SW480 (cell line): Measurements from ENCODE around the gene UQCRHL.

Source experiments
- DNase-seq: peaks from one replicate; pipeline ENCODE4 v3.0.0-alpha.2; 2016; ENCODE audit warnings: low spot score

UQCRHL gene

DNA sequence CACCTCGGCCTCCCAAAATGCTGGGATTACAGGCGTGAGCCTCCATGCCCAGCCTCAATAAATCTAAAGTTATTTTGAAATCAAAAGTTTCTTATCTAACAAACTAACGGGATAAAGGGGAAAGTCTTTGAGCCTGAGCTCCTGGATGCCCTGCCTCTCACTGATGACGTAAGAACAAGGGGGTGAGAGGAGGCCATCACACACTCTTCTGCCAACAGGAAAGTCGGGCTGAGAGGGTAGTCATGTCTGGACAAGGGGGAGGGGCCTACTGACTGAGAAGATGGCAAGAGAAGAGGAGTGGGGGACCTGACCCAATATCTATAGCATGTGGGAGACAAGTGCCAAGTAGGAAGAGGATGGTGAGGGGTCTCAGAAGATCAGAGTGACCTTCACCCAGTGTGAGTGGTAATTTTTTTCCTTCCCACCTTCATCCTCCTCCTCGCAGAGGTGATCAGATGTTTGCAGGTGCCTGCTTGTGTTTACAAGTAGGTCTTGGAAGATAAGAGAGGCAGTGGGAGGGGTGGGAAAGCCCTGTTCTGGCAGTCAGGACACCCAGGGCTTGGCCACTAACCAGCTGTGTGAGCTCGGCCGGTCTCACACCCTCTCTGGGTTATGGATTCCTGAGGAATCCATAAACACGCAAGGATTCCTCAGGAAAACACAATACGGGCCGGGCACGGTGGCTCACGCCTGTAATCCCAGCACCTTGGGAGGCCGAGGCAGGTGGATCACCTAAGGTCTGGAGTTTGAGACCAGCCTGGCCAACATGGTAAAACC, 9.6 kb downstream of the UQCRHL start:
- peak; percentile 38 for DNase-seq

DNA sequence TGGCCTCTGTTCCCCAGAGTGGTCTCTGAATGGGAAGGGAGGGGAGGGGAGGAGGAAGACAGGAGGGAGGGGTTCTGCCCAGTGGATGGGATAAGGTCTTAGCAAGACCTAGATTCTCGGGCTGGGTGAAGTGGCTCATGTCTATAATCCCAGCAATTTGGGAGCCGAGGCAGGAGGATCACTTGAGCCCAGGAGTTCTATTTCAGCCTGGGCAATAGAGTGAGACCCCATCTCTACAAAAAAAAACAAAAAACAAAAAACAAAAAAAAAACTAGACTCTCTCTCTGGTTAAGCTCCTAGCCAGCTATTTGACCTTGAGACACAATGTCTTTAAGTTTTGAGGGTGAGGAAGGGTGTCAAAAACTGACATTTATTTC, 11.4 kb downstream of the UQCRHL start:
- no peak for DNase-seq

DNA sequence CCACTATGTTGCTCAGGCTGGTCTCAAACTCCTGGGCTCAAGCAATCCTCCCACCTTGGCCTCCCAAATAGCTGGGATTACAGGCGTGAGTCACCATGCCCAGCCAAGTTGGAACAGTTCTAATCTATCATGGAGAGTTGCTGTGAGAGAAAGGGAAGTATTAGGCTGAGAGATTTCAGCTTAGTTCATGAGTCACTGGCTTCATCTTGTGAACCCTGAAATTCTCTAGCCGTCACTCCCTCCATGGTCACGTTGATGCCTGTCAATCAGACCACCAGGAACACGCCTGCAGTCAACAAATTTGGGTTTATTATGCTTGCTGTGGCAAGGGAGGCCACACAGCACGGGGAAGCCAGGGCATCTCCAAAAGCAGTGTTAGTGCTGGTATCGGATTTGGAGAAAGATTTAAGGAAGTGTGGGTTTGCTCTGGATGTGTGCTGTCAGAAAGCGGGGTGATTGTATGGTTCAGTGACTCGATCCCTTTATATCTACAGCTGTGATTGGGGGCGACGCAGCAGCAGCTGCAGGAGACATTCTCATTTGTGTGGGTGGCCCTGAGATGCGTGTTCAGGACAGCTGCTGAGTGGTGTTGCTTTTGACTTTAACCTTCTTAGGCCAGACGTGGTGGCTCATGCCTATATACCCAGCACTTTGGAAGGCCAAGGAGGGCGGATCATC, 18.7 kb downstream of the UQCRHL start:
- no peak for DNase-seq

DNA sequence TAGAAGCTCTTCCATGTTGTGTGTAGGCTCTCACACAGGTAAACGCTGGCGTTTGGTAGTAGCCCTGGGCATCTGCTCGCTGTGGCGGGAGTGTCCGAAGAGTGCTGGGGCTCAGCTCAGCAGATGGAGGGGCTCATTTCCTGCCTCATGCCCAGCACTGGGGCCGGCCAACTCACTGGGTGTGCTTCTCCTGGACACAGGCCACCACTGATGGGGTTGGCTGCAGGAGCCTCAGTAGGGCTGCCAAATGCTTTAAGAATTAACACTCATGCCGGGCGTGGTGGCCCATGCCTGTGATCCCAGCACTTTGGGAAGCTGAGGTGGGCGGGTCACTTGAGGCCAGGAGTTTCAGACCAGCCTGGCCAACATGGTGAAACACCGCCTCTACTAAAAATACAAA, 20.9 kb downstream of the UQCRHL start:
- DNase-seq = no peak

DNA sequence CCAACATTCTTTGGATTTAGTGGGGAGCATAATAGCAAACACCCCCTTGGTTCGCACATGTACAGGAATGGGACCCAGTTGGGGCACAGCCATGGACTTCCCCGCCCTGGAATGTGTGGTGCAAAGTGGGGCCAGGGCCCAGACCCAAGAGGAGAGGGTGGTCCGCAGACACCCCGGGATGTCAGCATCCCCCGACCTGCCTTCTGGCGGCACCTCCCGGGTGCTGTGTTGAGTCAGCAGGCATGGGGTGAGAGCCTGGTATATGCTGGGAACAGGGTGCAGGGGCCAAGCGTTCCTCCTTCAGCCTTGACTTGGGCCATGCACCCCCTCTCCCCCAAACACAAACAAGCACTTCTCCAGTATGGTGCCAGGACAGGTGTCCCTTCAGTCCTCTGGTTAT, 21.8 kb downstream of the UQCRHL start:
- no peak for DNase-seq

DNA sequence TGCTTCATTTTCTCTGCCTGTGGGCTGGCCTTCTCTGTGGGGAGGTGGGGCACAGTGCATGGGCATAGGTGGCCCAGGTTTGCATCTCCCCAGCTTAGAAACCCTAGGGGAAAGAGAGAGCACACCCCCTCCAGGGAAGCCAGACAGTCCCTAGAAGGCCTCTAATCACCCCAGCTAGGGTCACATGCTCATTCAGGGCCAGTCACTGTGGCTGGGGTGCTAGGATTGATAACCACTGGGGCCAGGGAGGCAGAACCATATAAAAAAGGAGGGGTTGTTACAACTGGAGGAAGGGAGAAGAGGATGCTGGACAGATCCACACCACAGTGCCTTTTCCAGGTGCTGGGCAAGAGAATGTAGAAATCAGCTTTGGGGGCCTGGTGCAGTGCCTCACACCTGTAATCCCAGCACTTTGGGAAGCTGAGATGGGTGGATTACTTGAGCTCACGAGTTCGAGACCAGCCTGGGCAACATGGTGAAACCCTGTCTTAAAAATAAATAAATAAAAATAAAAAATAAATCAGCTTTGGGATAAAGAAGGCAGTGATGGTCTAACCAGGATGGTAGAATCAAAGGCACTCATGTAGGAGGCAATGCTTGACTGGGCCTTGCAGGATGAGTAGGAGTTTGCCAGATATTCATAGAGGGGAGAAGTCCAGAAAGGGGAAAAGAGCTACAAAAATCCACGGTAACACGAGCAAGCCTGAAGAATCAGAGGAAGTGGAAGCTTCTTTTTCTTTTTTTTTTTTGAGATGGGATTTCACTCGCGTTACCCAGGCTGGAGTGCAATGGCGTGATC, 29.3 kb downstream of the UQCRHL start:
- no peak for DNase-seq

DNA sequence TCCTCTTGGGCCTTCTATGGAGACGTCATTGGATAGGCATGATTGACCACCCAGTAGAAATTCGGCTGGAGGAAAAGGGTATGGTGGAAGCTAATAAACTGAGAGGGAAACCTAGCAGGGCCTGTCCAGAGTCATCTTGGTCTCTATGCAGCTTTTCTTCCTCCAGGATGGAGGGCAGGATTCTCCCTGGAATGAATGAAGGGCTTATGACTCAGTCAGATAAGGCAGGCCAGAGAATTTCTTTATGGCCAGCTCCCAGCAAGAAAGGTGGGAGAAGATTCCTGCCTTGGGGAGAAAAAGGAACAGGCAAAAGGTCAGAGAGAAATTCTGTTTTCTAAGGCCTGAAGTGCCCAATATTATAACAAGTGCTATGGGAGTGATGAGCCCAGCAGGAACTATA, 31.7 kb downstream of the UQCRHL start:
- no peak for DNase-seq

DNA sequence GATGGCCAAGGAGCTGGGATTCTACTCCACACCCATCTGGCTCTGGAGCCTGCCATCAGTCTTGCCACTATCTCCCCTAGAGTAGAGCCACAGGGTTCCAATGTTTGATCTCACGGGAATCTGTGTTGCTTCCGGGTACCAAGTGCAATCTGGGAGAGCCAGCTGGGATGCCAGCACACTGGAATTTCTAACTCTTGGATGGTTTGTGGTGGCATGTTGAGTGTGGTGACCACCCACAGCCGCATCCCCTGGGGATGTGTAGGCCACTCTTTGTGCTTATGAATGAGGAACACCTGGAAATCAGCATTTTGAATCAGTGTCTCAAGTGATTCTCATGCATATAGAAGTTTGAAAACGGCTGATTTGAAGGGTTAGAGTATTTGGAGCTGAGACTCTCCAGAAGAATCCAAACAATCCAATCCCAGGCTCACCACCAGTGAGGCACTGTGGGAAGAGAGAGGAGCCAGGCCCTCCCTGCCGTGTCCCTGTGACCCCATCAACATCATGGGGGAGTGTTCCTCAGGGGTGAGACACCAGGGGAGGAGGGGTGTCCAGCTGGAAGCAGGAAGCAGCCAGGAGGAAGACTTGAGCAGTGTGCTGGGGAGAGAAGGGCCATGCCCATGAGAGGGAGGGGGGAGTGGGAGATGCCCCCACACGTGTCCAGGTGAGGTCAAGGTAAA, 35.5 kb downstream of the UQCRHL start:
- DNase-seq = no peak

DNA sequence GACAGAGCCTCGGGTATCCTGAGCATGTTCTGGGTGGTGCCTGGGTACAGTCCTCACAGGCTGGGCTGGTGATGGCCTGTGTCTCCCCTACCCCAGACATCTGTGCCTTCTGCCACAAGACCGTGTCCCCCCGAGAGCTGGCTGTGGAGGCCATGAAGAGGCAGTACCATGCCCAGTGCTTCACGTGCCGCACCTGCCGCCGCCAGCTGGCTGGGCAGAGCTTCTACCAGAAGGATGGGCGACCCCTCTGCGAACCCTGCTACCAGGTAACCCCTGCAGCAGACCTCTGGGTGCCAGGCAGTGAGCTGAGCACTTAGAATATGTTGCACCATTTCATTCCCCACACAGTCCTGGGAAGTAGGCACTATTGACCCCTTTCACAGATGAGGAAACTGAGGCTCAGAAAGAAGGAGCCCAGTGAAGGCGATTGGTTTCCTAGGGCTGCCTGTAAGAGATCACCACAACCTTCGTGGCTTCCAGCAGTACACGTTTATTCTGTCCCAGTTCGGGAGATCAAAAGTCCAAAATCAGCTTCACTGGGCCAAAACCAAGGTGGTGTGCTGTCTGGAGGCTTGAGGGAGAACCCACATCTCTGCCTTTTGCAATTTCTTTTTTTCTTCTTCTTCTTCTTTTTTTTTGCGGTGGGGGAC, 37.0 kb downstream of the UQCRHL start:
- DNase-seq = no peak

DNA sequence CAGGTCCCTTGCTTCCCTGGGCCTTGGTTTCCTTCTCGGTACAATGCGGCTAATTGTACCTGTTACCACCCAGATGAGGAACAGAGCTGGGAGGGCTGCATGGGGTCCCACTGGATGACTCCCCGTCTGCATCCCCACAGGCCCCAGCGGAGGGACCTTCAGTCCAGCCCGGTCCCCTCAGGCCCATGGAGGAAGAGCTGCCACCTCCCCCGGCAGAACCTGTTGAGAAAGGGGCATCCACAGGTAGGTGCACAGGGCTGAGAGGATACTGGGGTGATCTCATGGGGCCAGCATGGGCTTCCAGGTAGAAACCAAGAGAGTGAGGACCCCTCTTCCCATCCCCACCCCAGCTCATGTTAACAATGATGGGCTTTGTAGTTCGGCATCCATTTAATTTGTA, 39.1 kb downstream of the UQCRHL start:
- no peak for DNase-seq

DNA sequence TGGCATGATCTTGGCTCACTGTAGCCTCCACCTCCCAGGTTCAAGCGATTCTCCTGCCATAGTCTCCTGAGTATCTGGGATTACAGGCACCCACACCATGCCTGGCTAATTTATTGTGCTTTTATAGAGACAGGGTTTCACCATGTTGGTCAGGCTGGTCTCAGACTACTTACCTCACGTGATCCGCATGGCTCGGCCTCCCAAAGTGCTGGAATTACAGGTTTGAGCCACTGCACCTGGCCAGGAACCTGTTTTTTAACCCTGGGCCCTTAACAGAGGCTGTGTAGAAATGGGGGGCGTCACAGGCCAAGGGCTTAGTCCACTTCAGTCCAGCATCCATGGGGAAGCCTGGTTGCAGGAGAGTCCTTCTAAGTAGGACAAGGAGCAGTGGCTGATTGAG, 39.5 kb downstream of the UQCRHL start:
- DNase-seq = no peak

DNA sequence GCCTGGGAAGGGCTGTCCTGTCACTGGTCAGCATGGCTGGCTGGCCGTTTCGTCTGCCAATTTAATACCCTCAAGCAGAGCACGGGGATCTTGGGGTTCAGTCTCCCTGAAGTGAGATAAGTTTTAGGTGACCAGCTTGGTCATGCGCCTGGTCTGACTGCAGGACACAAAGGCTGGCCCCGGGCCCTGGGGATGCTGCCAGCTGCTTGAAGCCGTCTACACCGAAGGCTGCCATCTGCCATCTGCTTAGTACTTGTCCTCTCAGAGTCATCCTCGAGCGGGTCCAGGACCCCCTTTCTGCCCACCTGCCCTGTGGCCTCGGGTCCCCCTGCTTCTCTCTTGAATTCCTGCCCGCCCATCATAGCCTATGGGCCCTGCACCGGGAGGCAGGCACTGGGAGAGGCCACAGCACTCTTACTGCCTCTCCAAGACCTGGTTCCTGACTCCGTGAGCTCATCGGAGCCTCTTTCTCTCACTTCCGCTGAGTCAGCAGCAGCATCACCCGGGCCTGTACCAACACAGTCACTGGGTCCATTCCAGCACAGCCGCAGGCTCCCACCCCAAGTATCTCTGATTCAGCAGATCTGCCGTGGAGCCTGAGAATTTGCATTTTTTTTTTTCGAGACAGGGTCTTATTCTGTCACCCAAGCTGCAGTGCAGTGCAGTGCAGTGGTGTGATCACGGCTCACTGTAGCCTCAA, 41.8 kb downstream of the UQCRHL start:
- DNase-seq = no peak

DNA sequence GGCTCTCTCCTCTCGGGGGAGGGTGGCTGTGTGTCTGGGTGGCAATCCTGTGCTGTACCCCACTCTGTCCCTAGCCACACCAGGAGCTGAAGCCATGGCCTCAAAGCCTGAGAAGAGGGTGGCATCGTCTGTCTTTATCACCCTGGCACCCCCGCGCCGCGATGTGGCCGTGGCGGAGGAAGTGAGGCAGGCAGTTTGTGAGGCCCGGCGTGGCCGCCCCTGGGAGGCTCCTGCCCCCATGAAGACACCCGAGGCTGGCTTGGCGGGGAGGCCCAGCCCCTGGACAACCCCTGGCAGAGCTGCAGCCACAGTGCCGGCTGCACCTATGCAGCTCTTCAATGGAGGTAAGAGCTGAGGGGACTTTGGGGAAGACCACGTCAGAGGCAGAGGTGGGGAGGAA, 42.6 kb downstream of the UQCRHL start:
- DNase-seq = no peak

DNA sequence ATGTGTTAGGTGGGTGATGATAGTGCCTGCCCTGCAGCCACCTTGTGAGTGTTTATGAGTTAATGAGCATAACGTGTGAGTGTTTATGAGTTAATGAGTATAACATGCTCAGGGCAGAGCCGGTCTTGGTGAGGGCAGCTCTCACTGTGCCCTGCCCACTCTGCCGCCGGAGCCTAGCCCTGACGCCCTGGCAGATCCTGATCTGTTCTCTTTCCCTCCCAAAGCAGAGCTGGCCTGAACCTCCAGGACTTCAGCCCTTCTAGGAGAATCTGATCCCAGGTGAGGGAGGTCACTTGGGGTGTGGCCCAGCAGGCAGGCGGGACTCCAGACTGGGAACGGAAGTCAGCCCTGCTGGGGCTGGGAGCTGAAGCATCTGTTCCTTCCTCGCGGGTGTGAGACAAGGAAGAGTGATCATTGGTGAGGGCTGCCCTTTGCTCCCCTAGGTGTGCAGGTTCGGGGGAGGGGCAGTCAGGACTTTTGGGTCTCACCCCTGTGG, 43.1 kb downstream of the UQCRHL start:
- peak; percentile 30 for DNase-seq

DNA sequence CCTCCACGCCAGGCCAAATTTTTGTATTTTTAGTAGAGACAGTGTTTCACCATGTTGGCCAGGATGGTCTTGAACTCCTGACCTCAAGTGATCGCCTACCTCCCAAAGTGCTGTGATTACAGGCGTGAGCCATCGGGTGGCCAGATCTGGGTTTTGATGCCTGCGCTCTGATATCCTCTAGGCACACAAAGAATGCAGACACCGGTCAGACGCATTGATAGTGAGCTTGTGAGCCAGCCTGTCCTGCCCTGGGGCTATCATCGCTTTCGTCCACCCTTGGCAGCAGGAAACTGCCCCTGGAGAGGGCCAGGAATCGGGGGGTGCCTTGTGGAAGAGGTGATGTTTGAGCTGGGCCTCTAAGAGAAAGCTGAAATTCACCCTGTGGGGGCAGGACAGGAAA, 44.9 kb downstream of the UQCRHL start:
- no peak for DNase-seq

DNA sequence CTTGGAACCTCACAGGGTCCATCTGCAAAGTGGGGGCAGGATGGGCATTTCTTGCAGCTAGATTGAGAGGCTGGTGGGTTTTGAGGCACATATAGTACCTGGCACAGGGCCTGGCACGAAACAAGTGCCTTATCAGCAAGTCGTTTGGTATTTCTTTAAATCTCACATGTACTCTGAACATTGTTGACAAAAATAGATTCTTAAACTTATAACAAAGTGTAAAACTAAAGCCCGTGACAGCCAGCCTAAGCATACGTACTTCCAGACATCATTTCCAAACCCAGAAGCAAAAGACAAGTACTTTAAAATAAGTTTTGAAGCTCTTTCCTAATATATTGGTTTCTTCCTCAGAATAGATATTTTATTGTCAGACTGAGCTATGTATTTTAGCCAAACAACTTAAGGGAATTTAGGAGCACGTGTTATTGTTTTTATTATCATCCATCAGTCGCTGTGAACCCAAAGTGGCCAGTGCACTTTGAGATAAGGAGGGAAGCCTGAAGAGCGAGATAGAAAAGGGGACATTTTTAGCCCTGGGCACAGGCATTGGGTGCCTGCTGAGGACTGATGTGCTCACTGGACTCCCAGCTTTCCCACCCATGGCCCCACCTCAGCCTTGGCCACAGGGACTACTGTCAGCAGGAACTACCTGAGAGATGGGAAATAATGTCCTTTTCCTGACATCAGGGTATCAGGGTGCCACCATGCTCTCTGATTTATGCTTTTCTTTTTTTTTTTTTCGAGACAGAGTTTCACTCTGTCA, 45.9 kb downstream of the UQCRHL start:
- no peak for DNase-seq

DNA sequence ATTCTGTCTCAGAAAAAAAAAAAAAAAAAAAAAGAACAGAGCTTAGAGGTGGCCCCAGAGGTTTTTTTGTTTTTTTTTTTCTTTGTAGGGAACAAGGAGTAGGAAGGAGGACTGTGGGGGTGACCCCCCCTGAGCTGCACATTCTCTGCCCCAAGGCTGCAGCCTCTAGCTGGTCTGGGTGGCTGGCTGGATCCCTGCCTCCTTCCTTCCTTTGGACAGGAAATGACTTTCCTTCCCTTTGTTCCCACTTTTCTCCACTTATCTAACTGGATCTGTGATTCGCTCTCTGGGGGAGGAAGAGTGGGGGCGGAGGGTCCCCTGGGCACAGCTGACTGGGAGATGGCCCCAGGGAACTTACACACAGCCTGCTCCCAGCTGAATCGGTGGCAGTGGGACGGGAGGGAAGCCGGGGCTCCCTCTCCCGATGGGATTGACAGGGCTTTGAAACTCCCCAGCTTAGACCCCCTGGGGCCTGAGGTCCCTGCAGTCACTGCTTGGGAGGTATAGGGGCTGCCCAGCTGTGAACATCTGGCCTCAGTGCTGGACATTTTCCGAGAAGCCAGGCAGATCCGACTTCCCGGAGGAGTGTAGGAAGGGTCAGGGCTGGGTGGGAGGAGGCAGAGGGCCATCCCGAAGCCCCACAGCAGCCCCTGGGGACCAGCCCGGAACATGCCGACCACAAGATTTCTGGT, 46.8 kb downstream of the UQCRHL start:
- DNase-seq = no peak

DNA sequence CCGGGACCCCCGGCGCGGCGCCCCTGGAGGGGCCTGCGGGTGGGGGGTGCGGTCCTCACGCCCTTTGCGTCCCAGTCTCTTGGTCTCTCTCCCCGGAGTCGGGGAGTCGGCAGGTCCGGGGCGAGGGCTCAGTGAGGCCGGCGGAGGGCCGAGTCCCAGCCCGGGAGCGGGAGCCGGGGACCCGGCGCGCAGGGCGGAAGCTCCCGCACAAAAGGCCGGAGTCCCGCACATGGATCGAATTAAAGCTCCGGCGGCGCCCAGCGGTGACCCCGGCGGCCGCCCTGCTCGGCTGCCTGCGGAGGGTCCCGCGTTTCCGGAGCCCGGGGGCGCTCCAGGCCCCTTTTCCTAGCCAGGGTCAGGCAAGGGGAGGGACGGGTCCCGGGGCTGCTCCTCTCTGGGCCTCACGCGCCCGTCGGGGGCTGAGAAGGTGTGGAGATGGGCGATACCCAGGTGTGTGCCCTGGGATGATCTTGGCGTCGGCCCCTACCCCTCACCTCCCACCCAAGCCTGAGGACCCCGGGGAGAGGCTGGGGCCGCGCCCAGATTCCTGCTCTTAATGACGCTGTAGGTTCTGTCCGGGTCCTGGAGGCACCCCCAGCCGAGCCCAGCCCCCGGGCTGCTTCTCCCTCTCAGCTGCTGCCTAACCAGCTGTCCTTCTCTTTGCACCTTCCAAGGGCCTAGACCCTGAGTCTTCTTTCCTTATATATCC, 48.3 kb downstream of the UQCRHL start:
- DNase-seq = no peak

DNA sequence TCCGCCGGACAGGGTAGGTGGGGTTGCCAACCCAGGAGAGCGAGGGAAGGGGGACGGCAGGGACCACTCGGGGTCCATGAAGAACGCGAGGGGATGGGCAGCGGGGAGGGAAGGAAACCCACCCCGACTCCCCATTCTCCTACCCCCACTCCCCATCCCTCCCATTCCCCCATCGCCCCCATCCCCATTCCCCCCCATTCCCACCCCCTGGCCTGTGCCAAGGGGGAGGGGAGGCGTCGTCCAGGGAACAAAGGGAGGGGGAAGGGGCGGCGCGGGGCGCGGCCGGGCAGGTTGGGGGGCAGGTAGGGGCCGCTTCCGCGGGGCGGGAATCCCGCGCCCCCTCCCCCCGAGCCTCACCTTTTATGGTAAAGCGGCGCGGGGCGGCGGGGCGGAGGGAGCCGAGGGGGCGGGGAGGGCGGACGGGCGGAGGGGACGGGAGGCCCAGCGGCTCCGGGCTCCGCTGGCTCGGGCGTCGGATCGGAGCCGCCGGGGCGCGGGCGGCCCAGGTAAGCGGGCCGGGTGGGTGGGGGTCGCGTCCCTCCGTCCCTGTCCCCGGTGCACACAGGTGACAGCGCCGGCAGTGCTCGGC, 49.0 kb downstream of the UQCRHL start, which contains the start of gene FBLIM1:
Gene FBLIM1, plus strand, starts transcription at position 453 of the 589 bp plus-strand sequence. CDS start 6,189 bp downstream, outside the sequence.
- DNase-seq = no peak
